B cell (primary cell): ENCODE data around the gene NLRP13. TPM values are rescaled to one million over a fixed set of nuclear protein-coding genes. Genes with fewer than 3 reads are reported as not detected.

Experiments
- ATAC-seq: fragments of 200-7000 bp; cut with Tn5 transposase; one replicate; pipeline ENCODE4 v1.10.0; 2021; ENCODE audit warnings: low read depth, mild to moderate bottlenecking, moderate number of reproducible peaks, moderate library complexity
- CTCF ChIA-PET: fragments of 350-600 bp; sonication (Branson Sonifier 250); formaldehyde crosslinking; loops from one replicate; lab custom pipeline; 2021; ENCODE audit warnings: antibody characterized with exemption, inconsistent platforms; lab: Charles Lee
- POLR2A ChIA-PET: fragments of 350-600 bp; sonication (Branson Sonifier 250); formaldehyde crosslinking; loops from one replicate; lab custom pipeline; 2021; ENCODE audit warnings: antibody characterized with exemption; lab: Charles Lee
- DNase-seq: peaks from one replicate; pipeline ENCODE4 v3.0.0; 2013
- H2AFZ ChIP-seq: 2 replicates; pipeline ENCODE4 v1.6.1; 2012; ENCODE audit warnings: mild to moderate bottlenecking, low read depth, low read length; ENCODE audit not compliant: insufficient read depth, poor library complexity, severe bottlenecking
- H3K27ac ChIP-seq, 2 donors: 1 replicate in 1 of 2; 2 replicates in 1 of 2; pipeline ENCODE4 v1.5.1; 2012 to 2013; ENCODE audit warnings: low read length in 2 of 2, mild to moderate bottlenecking in 2 of 2, moderate library complexity in 1 of 2
- H3K27me3 ChIP-seq, 4 experiments: fragments of 200-600 bp in 1 of 4; sonication (generic) in 1 of 4; replicated peaks in 1 of 4; 1 replicate in 2 of 4; 2 replicates in 2 of 4; pipeline versions ENCODE4 v1.6.1 to v1.7.0; 2013 to 2016; ENCODE audit warnings: low read length in 3 of 4, mild to moderate bottlenecking in 2 of 4, mixed read lengths in 1 of 4, moderate library complexity in 1 of 4; ENCODE audit not compliant: insufficient read depth in 4 of 4, control insufficient read depth in 3 of 4; ENCODE audit errors: control extremely low read depth in 1 of 4
- H3K36me3 ChIP-seq, 2 experiments: replicated peaks in 1 of 2; 1 replicate in 1 of 2; 2 replicates in 1 of 2; pipeline versions ENCODE4 v1.6.1 to v1.7.1; 2013; ENCODE audit warnings: low read length in 1 of 2; ENCODE audit not compliant: insufficient read depth in 2 of 2, control insufficient read depth in 1 of 2; ENCODE audit errors: control extremely low read depth in 1 of 2, extremely low read depth in 1 of 2
- H3K4me1 ChIP-seq, 2 donors: fragments of 200-600 bp in 1 of 2; sonication (generic) in 1 of 2; 1 replicate in 1 of 2; 2 replicates in 1 of 2; pipeline versions ENCODE4 v1.5.1 to v1.6.1; 2013 to 2017; ENCODE audit warnings: low read length in 2 of 2; ENCODE audit not compliant: control insufficient read depth in 2 of 2, insufficient read depth in 2 of 2
- H3K4me2 ChIP-seq: replicated peaks from 2 replicates; pipeline ENCODE3; 2012; ENCODE audit warnings: mild to moderate bottlenecking, low read depth, low read length; ENCODE audit not compliant: poor library complexity, severe bottlenecking
- H3K4me3 ChIP-seq, 5 experiments: fragments of 200-600 bp in 1 of 5; sonication (generic) in 1 of 5; 1 replicate in 3 of 5; 2 replicates in 2 of 5; pipeline versions ENCODE4 v1.5.1 to v1.7.0; 2011 to 2016; ENCODE audit warnings: low read length in 4 of 5, mild to moderate bottlenecking in 4 of 5, low read depth in 2 of 5, control low read depth in 1 of 5, moderate library complexity in 1 of 5; ENCODE audit not compliant: insufficient read depth in 1 of 5; ENCODE audit errors: control extremely low read depth in 1 of 5, extremely low read depth in 1 of 5
- H3K79me2 ChIP-seq: fragments of 200-600 bp; sonication (generic); one replicate; pipeline ENCODE4 v1.6.0; 2016; ENCODE audit warnings: low read length; ENCODE audit not compliant: control insufficient read depth, insufficient read depth
- H3K9ac ChIP-seq: fragments of 200-600 bp; sonication (generic); 2 replicates; pipeline ENCODE4 v1.6.1; 2017; ENCODE audit warnings: mild to moderate bottlenecking, low read length, moderate library complexity
- H3K9me3 ChIP-seq, 3 donors: one replicate each; pipeline versions ENCODE4 v1.6.1 to v1.7.1; 2013; ENCODE audit warnings: low read length in 2 of 3; ENCODE audit not compliant: control insufficient read depth in 2 of 3, insufficient read depth in 1 of 3; ENCODE audit errors: control extremely low read depth in 1 of 3
- H4K20me1 ChIP-seq: 2 replicates; pipeline ENCODE4 v1.6.0; 2012; ENCODE audit warnings: mild to moderate bottlenecking, low read length; ENCODE audit not compliant: insufficient read depth, control insufficient read depth, poor library complexity, severe bottlenecking
- H3K27ac Mint-ChIP-seq: one replicate; pipeline ENCODE4 v1.8.0; 2021; ENCODE audit warnings: mixed read lengths
- H3K27me3 Mint-ChIP-seq: one replicate; pipeline ENCODE4 v1.8.0; 2021; ENCODE audit warnings: mixed read lengths
- H3K4me1 Mint-ChIP-seq: one replicate; pipeline ENCODE4 v1.8.0; 2021; ENCODE audit warnings: mixed read lengths
- H3K4me3 Mint-ChIP-seq: one replicate; pipeline ENCODE4 v1.8.0; 2021; ENCODE audit warnings: mixed read lengths
- H3K9me3 Mint-ChIP-seq: one replicate; pipeline ENCODE4 v1.8.0; 2022; ENCODE audit warnings: mixed read lengths; ENCODE audit not compliant: insufficient read depth
- CTCF ChIP-seq: fragments of 200-600 bp; IDR thresholded peaks from one replicate; pipeline ENCODE4 v1.8.0; 2022; ENCODE audit warnings: antibody characterized with exemption, mild to moderate bottlenecking
- EZH2 ChIP-seq: IDR thresholded peaks from 2 replicates; pipeline ENCODE4 v1.6.1; 2012; ENCODE audit warnings: borderline replicate concordance, low read depth, mild to moderate bottlenecking, moderate library complexity, low read length; ENCODE audit not compliant: insufficient read depth, poor library complexity, severe bottlenecking
- WGBS: methylation state at CpG from one replicate; pipeline ENCODE4 v1.1.5; 2013; ENCODE audit warnings: missing lambda C conversion rate; ENCODE audit not compliant: insufficient coverage; 5-methylcytosine and 5-hydroxymethylcytosine counted together
- intact Hi-C: fragments of 100-400 bp; cut with micrococcal nuclease; formaldehyde crosslinking; loops from one replicate; pipeline ENCODE4 v1.10.0; 2022
- polyA minus RNA-seq: library from RNA; depleted of rRNA, polyadenylated mRNA; stranded (reverse); fragments of >200 nt; gene quantifications from 2 replicates; pipeline ENCODE4 v1.2.3, GENCODE V29; 2012
- polyA plus RNA-seq: library from polyadenylated mRNA; depleted of rRNA; stranded (reverse); fragments of >200 nt; gene quantifications from 2 replicates; pipeline ENCODE4 v1.2.3, GENCODE V29; 2012
- total RNA-seq, 2 donors: library from RNA; stranded (reverse); fragments of 120-200 nt in 1 of 2; gene quantifications; 1 replicate in 1 of 2; 2 replicates in 1 of 2; pipeline versions ENCODE4 v1.2.3 to v1.2.4, GENCODE V29; 2013 to 2022

The NLRP13 gene
- not detected in 2 replicates for total RNA-seq
- not detected for total RNA-seq (2013)
- polyA plus RNA-seq, result not detected in 2 replicates
- polyA minus RNA-seq, result not detected in 2 replicates

GRCh38 chr19:55931936-55932386 lies at the start of gene NLRP13:
TSS of gene NLRP13 (minus strand) at chr19:55932336. CDS start at chr19:55932311, 25 bp downstream.
- H3K36me3 ChIP-seq, result no peaks in the 10 kb centered on the region
- 91% methylated on average over 8 of the region's 8 CpGs for WGBS
- no peaks in the 10 kb centered on the region for H3K4me1 ChIP-seq
- H2AFZ ChIP-seq, result no peak within 1 kb of the TSS
- POLR2A ChIA-PET, result no interaction called here
- no peak within 1 kb of the TSS for H3K9ac ChIP-seq
- peaks cover 0 to 9% (median 0%) of the 10 kb centered on the region in 3 donors for H3K9me3 ChIP-seq
- no peak within 1 kb of the TSS for H3K27ac Mint-ChIP-seq
- no peak within 1 kb of the TSS for H3K4me2 ChIP-seq
- ATAC-seq (no peak), DNase-seq (no peak)
- CTCF ChIA-PET, result no interaction called here
- TF ChIP-seq CTCF (no peak), EZH2 (no peak)
- intact Hi-C loops, result no loop called here
- H4K20me1 ChIP-seq, result no peaks in the 10 kb centered on the region
- H3K27me3 Mint-ChIP-seq, result peaks cover 8% of the 10 kb centered on the region
- H3K27me3 ChIP-seq, result no peaks in the 10 kb centered on the region
- H3K4me3 Mint-ChIP-seq, result no peak within 1 kb of the TSS
- no peaks in the 10 kb centered on the region for H3K79me2 ChIP-seq
- H3K9me3 Mint-ChIP-seq, result peaks cover 2% of the 10 kb centered on the region
- no peak within 1 kb of the TSS for H3K27ac ChIP-seq
- no peaks in the 10 kb centered on the region for H3K4me1 Mint-ChIP-seq
- no peak within 1 kb of the TSS for H3K4me3 ChIP-seq

- intact Hi-C loops, result no loop called here
Measured at GRCh38 chr19:55980415-55980814, 48.3 kb upstream of the NLRP13 start.

More at GRCh38 chr19:55980415-55980814, 48.3 kb upstream of the NLRP13 start:
- Histone ChIP-seq H3K27me3 (no peaks in the 10 kb centered on the region), H3K4me1 (no peaks in the 10 kb centered on the region), H3K9ac (no peak overlapping the region), H4K20me1 (no peaks in the 10 kb centered on the region), H3K27ac (no peak overlapping the region), H2AFZ (no peak overlapping the region), H3K79me2 (no peaks in the 10 kb centered on the region), H3K36me3 (no peaks in the 10 kb centered on the region), H3K9me3 (peaks cover 1 to 20% (median 3%) of the 10 kb centered on the region in 3 donors), H3K4me2 (no peak overlapping the region), H3K4me3 (no peak overlapping the region)
- POLR2A ChIA-PET, result no interaction called here
- TF ChIP-seq CTCF (no peak), EZH2 (no peak)
- ATAC-seq, result no peak
- H3K9me3 Mint-ChIP-seq, result no peaks in the 10 kb centered on the region
- H3K27me3 Mint-ChIP-seq, result peaks cover 5% of the 10 kb centered on the region
- H3K4me3 Mint-ChIP-seq, result no peak overlapping the region
- no peak for DNase-seq
- H3K4me1 Mint-ChIP-seq, result no peaks in the 10 kb centered on the region
- CTCF ChIA-PET, result no interaction called here
- no peak overlapping the region for H3K27ac Mint-ChIP-seq
- 82% methylated on average over 9 of the region's 9 CpGs for WGBS
